Heart left ventricle (tissue), 16 donors: ENCODE data around the gene EPYC. TPM values are rescaled to one million over a fixed set of nuclear protein-coding genes. Genes with fewer than 3 reads are reported as not detected.

ENCODE experiments used
- ATAC-seq, 4 donors: fragments of 200-7000 bp; cut with Tn5 transposase; one replicate each; pipeline ENCODE4 v1.9.1; 2020 to 2022; ENCODE audit warnings: moderate library complexity in 4 of 4, mild to moderate bottlenecking in 3 of 4, moderate number of reproducible peaks in 1 of 4
- DNase-seq, 5 donors: peaks; one replicate each; pipeline ENCODE4 v3.0.0-alpha.2; 2020
- H3K27ac ChIP-seq, 12 donors: fragments of 200-600 bp; sonication (generic) in 4 of 12; one replicate each; pipeline versions ENCODE4 v1.5.0 to v1.8.0; 2016 to 2022; ENCODE audit warnings: mild to moderate bottlenecking in 2 of 12
- H3K27me3 ChIP-seq, 9 donors: fragments of 200-600 bp; sonication (generic) in 2 of 9; one replicate each; pipeline versions ENCODE4 v1.5.1 to v1.8.0; 2016 to 2022; ENCODE audit warnings: mild to moderate bottlenecking in 3 of 9
- H3K36me3 ChIP-seq, 9 donors: fragments of 200-600 bp; sonication (generic) in 2 of 9; one replicate each; pipeline versions ENCODE4 v1.5.0 to v1.8.0; 2018 to 2022; ENCODE audit warnings: mild to moderate bottlenecking in 2 of 9
- H3K4me1 ChIP-seq, 12 donors: fragments of 200-600 bp; sonication (generic) in 4 of 12; one replicate each; pipeline versions ENCODE4 v1.5.0 to v1.8.0; 2016 to 2022; ENCODE audit warnings: mild to moderate bottlenecking in 3 of 12
- H3K4me3 ChIP-seq, 12 donors: fragments of 200-600 bp; sonication (generic) in 4 of 12; one replicate each; pipeline versions ENCODE4 v1.5.0 to v1.8.0; 2017 to 2022; ENCODE audit warnings: mild to moderate bottlenecking in 9 of 12, moderate library complexity in 4 of 12
- H3K9me3 ChIP-seq, 12 donors: fragments of 200-600 bp; sonication (generic) in 4 of 12; one replicate each; pipeline versions ENCODE4 v1.5.0 to v1.8.0; 2016 to 2022; ENCODE audit warnings: mild to moderate bottlenecking in 1 of 12
- POLR2A ChIP-seq, 2 donors: fragments of 450-650 bp; IDR thresholded peaks; one replicate each; pipeline ENCODE4 v1.6.1; 2017; ENCODE audit warnings: antibody characterized with exemption in 2 of 2, mild to moderate bottlenecking in 2 of 2, moderate library complexity in 2 of 2
- WGBS, 4 donors: extraction: QIAGEN DNeasy Blood & Tissue Kit in 2 of 4; methylation state at CpG; one replicate each; pipeline versions ENCODE4 v1.1.5 to v1.1.7; 2013 to 2018; 5-methylcytosine and 5-hydroxymethylcytosine counted together
- intact Hi-C, 10 donors: fragments of 100-400 bp; cut with DNase I; formaldehyde crosslinking; loops; one replicate each; pipeline versions ENCODE4 v1.11.1 to v1.14.2; 2022
- polyA plus RNA-seq, 2 donors: library from polyadenylated mRNA; stranded (reverse); fragments of 200-250 nt; gene quantifications; one replicate each; pipeline ENCODE4 v1.2.3, GENCODE V29; 2013
- total RNA-seq, 9 donors: library from RNA; depleted of rRNA in 2 of 9; stranded (reverse); fragments of >200 nt in 2 of 9; fragmentation: NEBNext Ultra II Directional in 3 of 9; extraction: Animal tissue kit (Norgen Biotek cat#: 25700) in 3 of 9; gene quantifications; one replicate each; pipeline versions ENCODE4 v1.1.0 to v1.2.4, GENCODE V29; 2016 to 2023
- TF ChIP-seq, protein P1 (sequence below), 12 donors: fragments of 200-600 bp; sonication (generic) in 4 of 12; IDR thresholded peaks; one replicate each; pipeline versions ENCODE4 v1.5.0 to v1.8.0; 2018 to 2022; ENCODE audit warnings: antibody characterized with exemption in 12 of 12, mild to moderate bottlenecking in 5 of 12
- donor health status: ischemic (EF 13 %, LVEDD 7.1; RV severe dilation, severe dysfunction).
- donor health status: healthy with polysubstance abuse.
- donor health status: DM: no; HTN: yes; CAD: no.
- donor health status: DM: no; HTN: no; CAD: no.
- donor health status: ischemic (EF 25% LVEDD 6.9; RV normal size, moderate dysfunction).
- donor health status: ischemic (EF 25% LVEDD 5.7; RV mildly dilated, moderate dysfunction).
- donor health status: healthy.
- donor health status: DM: yes; HTN: yes; CAD: no.
- donor health status: ischemic (EF 35%, LVEDD 5.7; RV mildly dilated, moderate dysfunction).
- donor health status: nonischemic (EF 11% LVEDD 7.7; RV severe dilation, severe dysfunction).
- donor health status: DM: yes; HTN: yes; CAD: no.
- donor health status: PGD.
- donor health status: ischemic (EF 29% LVEDD 5.4; RV normal size, mild dysfunction).
- donor health status: nonischemic (EF 23%, LVEDD 6.1; RV moderate dilation, normal function).

The EPYC gene
- total and polyA plus RNA-seq, 11 donors = not detected

DNA sequence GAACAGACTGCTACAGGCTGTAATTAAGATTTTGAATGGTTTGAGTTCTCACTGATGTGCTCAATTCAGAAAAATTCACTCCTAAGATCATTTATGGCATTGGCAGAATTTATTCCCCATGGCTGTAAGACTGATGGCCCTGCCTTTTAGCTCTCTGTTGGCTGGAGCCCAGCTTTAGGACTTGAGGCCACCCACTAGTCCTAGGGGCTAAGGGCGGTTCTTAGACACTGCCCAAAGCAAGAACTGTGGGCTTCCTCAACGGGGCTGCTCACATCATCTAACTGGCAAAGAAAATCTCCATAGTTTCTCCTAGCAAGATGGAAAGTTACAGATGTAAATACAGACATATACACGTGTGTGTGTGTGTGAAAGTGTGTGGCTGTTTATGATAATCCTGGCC is 46.4 kb downstream of the EPYC start:
- Histone ChIP-seq H3K9me3 (no peaks in the 10 kb centered on the region), H3K27me3 (no peaks in the 10 kb centered on the region), H3K27ac (no peak overlapping the region), H3K4me1 (peaks cover 0 to 5% (median 0%) of the 10 kb centered on the region in 12 donors), H3K36me3 (no peaks in the 10 kb centered on the region), H3K4me3 (no peak overlapping the region)
- DNase-seq (no peak), ATAC-seq (no peak)
- intact Hi-C loops = loop anchor here in 2 of 10 donors (5.0 to 10.0 kb wide), 2 partner anchors 1414 to 1416 kb away; no protein-coding TSS in a partner anchor
- 69 to 83% (median 77%) methylated on average over 3 of the region's 3 CpGs for WGBS, 4 donors
- TF ChIP-seq POLR2A (IDR thresholded peaks at IDR 0.05) = no peak
- TF ChIP-seq, protein P1, sequence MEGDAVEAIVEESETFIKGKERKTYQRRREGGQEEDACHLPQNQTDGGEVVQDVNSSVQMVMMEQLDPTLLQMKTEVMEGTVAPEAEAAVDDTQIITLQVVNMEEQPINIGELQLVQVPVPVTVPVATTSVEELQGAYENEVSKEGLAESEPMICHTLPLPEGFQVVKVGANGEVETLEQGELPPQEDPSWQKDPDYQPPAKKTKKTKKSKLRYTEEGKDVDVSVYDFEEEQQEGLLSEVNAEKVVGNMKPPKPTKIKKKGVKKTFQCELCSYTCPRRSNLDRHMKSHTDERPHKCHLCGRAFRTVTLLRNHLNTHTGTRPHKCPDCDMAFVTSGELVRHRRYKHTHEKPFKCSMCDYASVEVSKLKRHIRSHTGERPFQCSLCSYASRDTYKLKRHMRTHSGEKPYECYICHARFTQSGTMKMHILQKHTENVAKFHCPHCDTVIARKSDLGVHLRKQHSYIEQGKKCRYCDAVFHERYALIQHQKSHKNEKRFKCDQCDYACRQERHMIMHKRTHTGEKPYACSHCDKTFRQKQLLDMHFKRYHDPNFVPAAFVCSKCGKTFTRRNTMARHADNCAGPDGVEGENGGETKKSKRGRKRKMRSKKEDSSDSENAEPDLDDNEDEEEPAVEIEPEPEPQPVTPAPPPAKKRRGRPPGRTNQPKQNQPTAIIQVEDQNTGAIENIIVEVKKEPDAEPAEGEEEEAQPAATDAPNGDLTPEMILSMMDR (IDR thresholded peaks at IDR 0.05) = no peak

- intact Hi-C loops = loop anchor here in 2 of 10 donors (5.0 to 10.0 kb wide), 2 partner anchors 1410 to 1413 kb away; no protein-coding TSS in a partner anchor
- DNase-seq (peak in 1 of 5 donors; percentile 18), ATAC-seq (peak in 1 of 4 donors; percentile 44)
- TF ChIP-seq POLR2A (IDR thresholded peaks at IDR 0.05) = no peak
- TF ChIP-seq, protein P1 (IDR thresholded peaks at IDR 0.05) = no peak
- Histone ChIP-seq H3K27me3 (no peaks in the 10 kb centered on the region), H3K4me1 (peaks cover 0 to 5% (median 0%) of the 10 kb centered on the region in 12 donors), H3K9me3 (no peaks in the 10 kb centered on the region), H3K4me3 (no peak within 1 kb of the TSS), H3K27ac (no peak within 1 kb of the TSS), H3K36me3 (no peaks in the 10 kb centered on the region)
- 97 to 99% (median 98%) methylated on average over 18 to 22 of the region's 22 CpGs for WGBS, 4 donors
Observed at GRCh38 chr12:90954921-90955320, 49.9 kb downstream of the EPYC start, which contains the start of gene CCER1. TSS of gene CCER1 (minus strand) at chr12:90955176. CDS start at chr12:90954742, 434 bp downstream.

DNA sequence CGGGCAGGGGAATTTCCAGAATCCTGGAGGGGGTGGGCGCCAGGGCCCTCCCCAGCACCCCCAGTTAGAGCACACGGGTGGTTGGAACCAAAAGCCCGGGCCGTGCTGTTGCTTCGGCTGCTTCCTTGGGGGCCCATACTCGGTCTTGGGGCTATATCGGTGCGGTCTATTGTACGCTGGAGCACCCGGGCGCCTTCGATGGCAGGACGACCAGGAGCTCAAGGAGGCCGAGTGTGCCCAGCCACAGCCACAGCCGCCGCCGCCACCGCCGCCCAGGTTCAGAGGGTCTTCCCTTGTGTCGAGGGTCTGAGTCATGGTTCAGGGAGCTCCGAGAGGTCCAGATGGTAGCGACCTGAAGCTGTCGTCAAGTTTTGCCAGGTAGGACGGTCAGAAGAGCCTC is 50.3 kb downstream of the EPYC start:
- TF ChIP-seq, protein P1 (IDR thresholded peaks at IDR 0.05) = no peak
- TF ChIP-seq POLR2A (IDR thresholded peaks at IDR 0.05) = no peak
- peak in 1 of 5 donors; percentile 25 for DNase-seq
- WGBS, 4 donors = 96 to 98% (median 97%) methylated on average over 13 to 25 of the region's 25 CpGs
- intact Hi-C loops = loop anchor here in 1 of 10 donors (10.0 kb wide), 1 partner anchor 1410 kb away; no protein-coding TSS in a partner anchor
- Histone ChIP-seq H3K27ac (no peak overlapping the region), H3K36me3 (no peaks in the 10 kb centered on the region), H3K4me3 (no peak overlapping the region), H3K27me3 (no peaks in the 10 kb centered on the region), H3K9me3 (no peaks in the 10 kb centered on the region), H3K4me1 (peaks cover 0 to 4% (median 0%) of the 10 kb centered on the region in 12 donors)
- peak in 1 of 4 donors; percentile 20 for ATAC-seq

DNA sequence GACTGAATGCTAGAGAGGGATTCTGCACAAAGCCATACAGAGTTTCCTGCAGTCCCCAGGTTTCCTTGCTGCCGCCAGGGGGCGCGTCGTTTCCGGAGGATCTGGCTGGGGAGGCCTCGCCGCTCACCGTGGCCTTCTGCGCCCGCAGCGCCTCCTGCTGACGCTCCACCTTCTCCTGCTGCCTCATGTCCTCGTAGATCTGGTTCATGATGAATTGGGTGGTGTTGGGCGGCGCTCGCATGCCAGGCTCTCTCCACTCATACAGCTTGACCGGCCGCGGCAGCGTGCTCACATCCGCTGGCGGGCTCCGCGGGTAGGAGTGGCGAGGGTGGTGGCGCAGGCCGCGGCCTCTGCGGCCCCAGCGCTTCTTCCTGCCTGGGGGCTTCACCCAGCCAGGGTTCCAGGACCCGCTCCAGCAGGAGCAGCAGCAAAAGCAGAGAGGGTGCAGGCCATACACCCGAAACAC is 50.8 kb downstream of the EPYC start:
- ATAC-seq = peak in 1 of 4 donors; percentile 27
- peak in 1 of 5 donors; percentile 20 for DNase-seq
- intact Hi-C loops = loop anchor here in 1 of 10 donors (10.0 kb wide), 1 partner anchor 1409 kb away; no protein-coding TSS in a partner anchor
- Histone ChIP-seq H3K9me3 (no peaks in the 10 kb centered on the region), H3K4me3 (no peak overlapping the region), H3K36me3 (no peaks in the 10 kb centered on the region), H3K27me3 (no peaks in the 10 kb centered on the region), H3K4me1 (no peaks in the 10 kb centered on the region), H3K27ac (no peak overlapping the region)
- 66 to 81% (median 73%) methylated on average over 31 to 32 of the region's 32 CpGs for WGBS, 4 donors
- no peak for TF ChIP-seq POLR2A (IDR thresholded peaks at IDR 0.05)
- TF ChIP-seq, protein P1 (IDR thresholded peaks at IDR 0.05) = peak in 6 of 12 donors; percentile 9 to 35 (median 22)
